ENCODE data around the gene OLA1. TPM values are rescaled to one million over a fixed set of nuclear protein-coding genes. Genes with fewer than 3 reads are reported as not detected.
A peak's percentile ranks its signal among the peaks of the same experiment; 100 is the strongest.

Gene OLA1
- total and polyA plus RNA-seq, 2 donors (not counting 1 experiment from before 2014, with no cell fraction given), result 13.9 to 47.7 TPM

DNA sequence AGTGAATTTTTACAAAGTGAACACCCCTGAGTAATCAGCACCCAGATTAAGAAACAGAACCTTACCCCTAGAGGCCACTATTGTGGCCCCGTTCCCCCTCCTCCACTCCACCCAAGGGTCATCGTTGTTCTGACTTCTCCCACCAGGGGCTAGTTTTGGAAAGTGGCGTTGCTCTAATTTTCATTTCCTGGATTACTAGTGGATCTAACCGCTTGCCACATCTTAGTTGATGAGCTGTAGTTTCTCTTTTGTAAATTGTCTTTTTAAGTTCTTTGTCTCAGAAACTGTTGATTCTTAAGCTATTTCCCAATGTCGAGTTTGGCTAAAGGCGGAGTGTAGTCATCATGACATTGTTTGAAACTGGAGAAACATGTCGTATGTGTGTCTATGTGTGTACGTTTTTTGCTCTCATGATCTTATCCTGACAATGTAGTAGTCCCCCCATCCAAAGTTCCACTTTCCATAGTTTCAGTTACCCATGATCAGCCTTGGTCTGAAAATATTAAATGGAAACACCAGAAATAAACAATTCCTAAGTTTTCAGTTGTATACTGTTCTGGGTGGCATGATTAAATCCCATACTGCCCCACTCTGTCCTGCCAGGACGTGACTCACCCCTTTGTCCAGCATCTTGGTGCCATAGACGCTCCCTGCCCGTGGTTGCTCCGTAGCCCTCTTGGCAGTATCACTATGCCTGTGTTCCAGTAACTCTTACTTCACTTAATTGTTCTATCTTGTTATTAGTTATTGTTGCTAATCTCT lies 212.2 kb downstream of the OLA1 start:
- no peaks in the 10 kb centered on the region for H3K79me2 ChIP-seq (ENCODE audit: control insufficient read depth, insufficient read depth, low read length)
- Mint-ChIP-seq H3K4me3 (no peak overlapping the region), H3K27ac (peak overlapping the region; percentile 12), H3K9me3 (ENCODE audit: insufficient read depth) (no peaks in the 10 kb centered on the region), H3K27me3 (no peaks in the 10 kb centered on the region), H3K4me1 (peaks cover 40% of the 10 kb centered on the region)
- no peak overlapping the region for H2AFZ ChIP-seq (ENCODE audit: insufficient read depth, low read depth, low read length, poor library complexity, severe bottlenecking)
- H3K27me3 ChIP-seq (replicated peaks in 1 of 4; ENCODE audit: control extremely low read depth in 1 of 4, control insufficient read depth in 3 of 4, insufficient read depth in 4 of 4, low read length in 3 of 4), result no peaks in the 10 kb centered on the region
- no peak for DNase-seq
- H3K4me1 ChIP-seq (ENCODE audit: control insufficient read depth in 2 of 2, insufficient read depth in 2 of 2, low read length in 2 of 2), result peaks cover 21 to 41% of the 10 kb centered on the region in 2 donors
- TF ChIP-seq CTCF (IDR thresholded peaks at IDR 0.05) (no peak), EZH2 (IDR thresholded peaks at IDR 0.05; ENCODE audit: borderline replicate concordance, insufficient read depth, low read depth, low read length, poor library complexity, severe bottlenecking) (no peak)
- no peak overlapping the region for H3K27ac ChIP-seq (ENCODE audit: low read length in 2 of 2)
- ATAC-seq (ENCODE audit: low read depth), result no peak
- ChIA-PET POLR2A (no interaction called here), CTCF (interaction anchor here (1.4 kb wide), 1 partner anchor 77 kb away, joined by 5 read pairs; no protein-coding TSS in a partner anchor)
- intact Hi-C loops (cut with micrococcal nuclease), result no loop called here
- no peak overlapping the region for H3K9ac ChIP-seq (ENCODE audit: low read length)
- no peak overlapping the region for H3K4me2 ChIP-seq (replicated peaks; ENCODE audit: low read depth, low read length, poor library complexity, severe bottlenecking)
- no peaks in the 10 kb centered on the region for H3K36me3 ChIP-seq (replicated peaks in 1 of 2; ENCODE audit: control extremely low read depth in 1 of 2, control insufficient read depth in 1 of 2, extremely low read depth in 1 of 2, insufficient read depth in 2 of 2, low read length in 1 of 2)
- 100% methylated on average over 1 of the region's 12 CpGs for WGBS (ENCODE audit: insufficient coverage)
- H4K20me1 ChIP-seq (ENCODE audit: control insufficient read depth, insufficient read depth, low read length, poor library complexity, severe bottlenecking), result no peaks in the 10 kb centered on the region
- no peaks in the 10 kb centered on the region for H3K9me3 ChIP-seq (ENCODE audit: control extremely low read depth in 1 of 3, control insufficient read depth in 2 of 3, insufficient read depth in 1 of 3, low read length in 2 of 3)
- H3K4me3 ChIP-seq (ENCODE audit: control extremely low read depth in 1 of 5, extremely low read depth in 1 of 5, insufficient read depth in 1 of 5, low read depth in 2 of 5, low read length in 4 of 5), result no peak overlapping the region

GRCh38 chr2:174035117-174035635 lies 213.2 kb downstream of the OLA1 start:
- Histone ChIP-seq H3K4me2 (replicated peaks; ENCODE audit: low read depth, low read length, poor library complexity, severe bottlenecking) (no peak overlapping the region), H2AFZ (ENCODE audit: insufficient read depth, low read depth, low read length, poor library complexity, severe bottlenecking) (no peak overlapping the region), H3K79me2 (ENCODE audit: control insufficient read depth, insufficient read depth, low read length) (no peaks in the 10 kb centered on the region), H3K36me3 (replicated peaks in 1 of 2; ENCODE audit: control extremely low read depth in 1 of 2, control insufficient read depth in 1 of 2, extremely low read depth in 1 of 2, insufficient read depth in 2 of 2, low read length in 1 of 2) (no peaks in the 10 kb centered on the region), H4K20me1 (ENCODE audit: control insufficient read depth, insufficient read depth, low read length, poor library complexity, severe bottlenecking) (no peaks in the 10 kb centered on the region), H3K4me1 (ENCODE audit: control insufficient read depth in 2 of 2, insufficient read depth in 2 of 2, low read length in 2 of 2) (peaks cover 21 to 44% of the 10 kb centered on the region in 2 donors), H3K9me3 (ENCODE audit: control extremely low read depth in 1 of 3, control insufficient read depth in 2 of 3, insufficient read depth in 1 of 3, low read length in 2 of 3) (no peaks in the 10 kb centered on the region), H3K27me3 (replicated peaks in 1 of 4; ENCODE audit: control extremely low read depth in 1 of 4, control insufficient read depth in 3 of 4, insufficient read depth in 4 of 4, low read length in 3 of 4) (no peaks in the 10 kb centered on the region), H3K27ac (ENCODE audit: low read length in 2 of 2) (no peak overlapping the region), H3K4me3 (ENCODE audit: control extremely low read depth in 1 of 5, extremely low read depth in 1 of 5, insufficient read depth in 1 of 5, low read depth in 2 of 5, low read length in 4 of 5) (no peak overlapping the region), H3K9ac (ENCODE audit: low read length) (no peak overlapping the region)
- DNase-seq, result no peak
- no peak overlapping the region for H3K4me3 Mint-ChIP-seq
- 100% methylated on average over 2 of the region's 3 CpGs for WGBS (ENCODE audit: insufficient coverage)
- peak overlapping the region; percentile 33 for H3K27ac Mint-ChIP-seq
- H3K27me3 Mint-ChIP-seq, result no peaks in the 10 kb centered on the region
- intact Hi-C loops (cut with micrococcal nuclease), result no loop called here
- H3K9me3 Mint-ChIP-seq (ENCODE audit: insufficient read depth), result no peaks in the 10 kb centered on the region
- ChIA-PET CTCF (interaction anchor here (1.4 kb wide), 1 partner anchor 76 kb away, joined by 5 read pairs; no protein-coding TSS in a partner anchor), POLR2A (no interaction called here)
- ATAC-seq (ENCODE audit: low read depth), result no peak
- TF ChIP-seq EZH2 (IDR thresholded peaks at IDR 0.05; ENCODE audit: borderline replicate concordance, insufficient read depth, low read depth, low read length, poor library complexity, severe bottlenecking) (no peak), CTCF (IDR thresholded peaks at IDR 0.05) (no peak)
- peaks cover 44% of the 10 kb centered on the region for H3K4me1 Mint-ChIP-seq

Measured in B cell (primary cell).